Smooth muscle cell (in vitro differentiated cells): ENCODE measurements around the gene C1orf198. TPM values are rescaled to one million over a fixed set of nuclear protein-coding genes. Genes with fewer than 3 reads are reported as not detected.

Experiments
- DNase-seq: peaks from one replicate; lab custom pipeline; 2025; ENCODE audit not compliant: unreplicated experiment; lab: John Stamatoyannopoulos, UW
- H2AFZ ChIP-seq: fragments of 200-600 bp; sonication (generic); 2 replicates; pipeline ENCODE4 v1.6.0; 2016; ENCODE audit warnings: antibody characterized with exemption, low read depth, mild to moderate bottlenecking
- H3F3A ChIP-seq: fragments of 200-600 bp; sonication (generic); 2 replicates; pipeline ENCODE4 v1.6.0; 2017; ENCODE audit warnings: antibody characterized with exemption, low read depth
- H3K27ac ChIP-seq: fragments of 200-600 bp; sonication (generic); 2 replicates; pipeline ENCODE4 v1.5.1; 2016; ENCODE audit warnings: low read depth, mild to moderate bottlenecking
- H3K27me3 ChIP-seq: fragments of 200-600 bp; sonication (generic); 2 replicates; pipeline ENCODE4 v1.6.1; 2016; ENCODE audit warnings: low read depth, mild to moderate bottlenecking
- H3K36me3 ChIP-seq: fragments of 200-600 bp; sonication (generic); 2 replicates; pipeline ENCODE4 v1.5.1; 2016; ENCODE audit warnings: low read depth
- H3K4me1 ChIP-seq: fragments of 200-600 bp; sonication (generic); 2 replicates; pipeline ENCODE4 v1.5.1; 2016; ENCODE audit warnings: low read depth
- H3K4me2 ChIP-seq: fragments of 200-600 bp; sonication (generic); 2 replicates; pipeline ENCODE4 v1.6.0; 2016; ENCODE audit warnings: mild to moderate bottlenecking
- H3K4me3 ChIP-seq: fragments of 200-600 bp; sonication (generic); 2 replicates; pipeline ENCODE4 v1.5.1; 2016; ENCODE audit warnings: mild to moderate bottlenecking
- H3K79me2 ChIP-seq: fragments of 200-600 bp; sonication (generic); 2 replicates; pipeline ENCODE4 v1.6.0; 2016; ENCODE audit warnings: low read depth, mild to moderate bottlenecking
- H3K9ac ChIP-seq: fragments of 200-600 bp; sonication (generic); 2 replicates; pipeline ENCODE4 v1.6.0; 2016; ENCODE audit warnings: low read depth
- H3K9me3 ChIP-seq: fragments of 200-600 bp; sonication (generic); replicated peaks from 2 replicates; pipeline ENCODE4 v1.5.1; 2016; ENCODE audit warnings: low read depth
- H4K20me1 ChIP-seq: fragments of 200-600 bp; sonication (generic); 2 replicates; pipeline ENCODE4 v1.6.0; 2016; ENCODE audit warnings: low read depth
- WGBS: methylation state at CpG from one replicate; pipeline ENCODE4 v1.1.7; 2016; ENCODE audit warnings: low lambda C conversion rate; 5-methylcytosine and 5-hydroxymethylcytosine counted together
- polyA plus RNA-seq: library from polyadenylated mRNA; unstranded; fragments of >200 nt; fragmentation: Nextera tagmentation; extraction: Ambion mirVana; gene quantifications from 2 replicates; pipeline ENCODE4 v1.2.1, GENCODE V29; 2016
- total RNA-seq: library from RNA; depleted of rRNA; stranded (reverse); fragments of >200 nt; gene quantifications from 2 replicates; pipeline ENCODE4 v1.2.3, GENCODE V29; 2014
- TF ChIP-seq, protein P1 (sequence below): fragments of 200-600 bp; sonication (generic); IDR thresholded peaks from 2 replicates; pipeline ENCODE4 v1.5.1; 2017; ENCODE audit warnings: borderline replicate concordance, mild to moderate bottlenecking, antibody characterized with exemption; ENCODE audit not compliant: insufficient read depth, poor library complexity, severe bottlenecking

C1orf198 gene
- total and polyA plus RNA-seq, 2 experiments from 2014 or later: 67.7 to 77.5 TPM

DNA sequence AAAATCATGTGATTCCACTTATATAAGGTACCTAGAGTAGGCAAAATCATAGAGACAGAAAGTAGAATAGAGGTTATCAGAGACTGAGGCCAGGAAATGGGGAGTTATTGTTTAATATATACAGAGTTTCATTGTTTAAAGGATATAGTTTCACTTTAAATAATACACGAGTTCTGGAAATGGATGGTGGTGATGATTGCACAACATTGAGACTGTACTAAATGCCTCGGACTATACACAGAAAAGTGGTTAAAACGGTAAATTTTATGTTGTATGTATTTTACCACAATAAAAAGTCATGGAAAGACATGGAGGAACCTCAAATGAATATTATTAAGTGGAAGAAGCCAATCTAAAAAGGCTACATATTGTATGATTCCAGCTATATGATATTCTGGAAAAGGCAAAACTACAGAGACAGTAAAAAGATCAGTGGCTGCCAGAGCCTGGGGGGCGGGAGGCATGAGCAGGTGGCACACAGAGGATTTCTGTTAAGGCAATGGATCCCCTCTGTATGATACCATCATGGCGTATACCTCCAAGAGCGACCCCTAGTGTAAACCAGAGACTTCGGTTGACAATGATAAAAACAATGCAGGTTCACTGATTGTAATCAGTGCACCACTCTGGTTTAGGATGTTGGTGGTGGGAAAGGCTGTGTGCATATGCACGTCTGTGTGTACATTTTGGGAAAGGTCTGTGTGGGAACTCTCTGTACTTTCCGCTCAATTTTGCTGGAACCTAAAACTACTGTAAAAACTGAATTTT is 7.5 kb downstream of the C1orf198 start:
- H3K79me2 ChIP-seq: peaks cover 82% of the 10 kb centered on the region
- no peak overlapping the region for H3K27ac ChIP-seq
- no peak for DNase-seq
- H3K9me3 ChIP-seq: no peaks in the 10 kb centered on the region
- no peaks in the 10 kb centered on the region for H3K27me3 ChIP-seq
- no peak overlapping the region for H3K9ac ChIP-seq
- no peaks in the 10 kb centered on the region for H3K36me3 ChIP-seq
- H3K4me3 ChIP-seq: no peak overlapping the region
- H4K20me1 ChIP-seq: peaks cover 79% of the 10 kb centered on the region
- peaks cover 46% of the 10 kb centered on the region for H3K4me1 ChIP-seq
- peak overlapping the region; percentile 15 for H3K4me2 ChIP-seq
- TF ChIP-seq, protein P1, sequence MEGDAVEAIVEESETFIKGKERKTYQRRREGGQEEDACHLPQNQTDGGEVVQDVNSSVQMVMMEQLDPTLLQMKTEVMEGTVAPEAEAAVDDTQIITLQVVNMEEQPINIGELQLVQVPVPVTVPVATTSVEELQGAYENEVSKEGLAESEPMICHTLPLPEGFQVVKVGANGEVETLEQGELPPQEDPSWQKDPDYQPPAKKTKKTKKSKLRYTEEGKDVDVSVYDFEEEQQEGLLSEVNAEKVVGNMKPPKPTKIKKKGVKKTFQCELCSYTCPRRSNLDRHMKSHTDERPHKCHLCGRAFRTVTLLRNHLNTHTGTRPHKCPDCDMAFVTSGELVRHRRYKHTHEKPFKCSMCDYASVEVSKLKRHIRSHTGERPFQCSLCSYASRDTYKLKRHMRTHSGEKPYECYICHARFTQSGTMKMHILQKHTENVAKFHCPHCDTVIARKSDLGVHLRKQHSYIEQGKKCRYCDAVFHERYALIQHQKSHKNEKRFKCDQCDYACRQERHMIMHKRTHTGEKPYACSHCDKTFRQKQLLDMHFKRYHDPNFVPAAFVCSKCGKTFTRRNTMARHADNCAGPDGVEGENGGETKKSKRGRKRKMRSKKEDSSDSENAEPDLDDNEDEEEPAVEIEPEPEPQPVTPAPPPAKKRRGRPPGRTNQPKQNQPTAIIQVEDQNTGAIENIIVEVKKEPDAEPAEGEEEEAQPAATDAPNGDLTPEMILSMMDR: no peak
- peaks cover 31% of the 10 kb centered on the region for H3F3A ChIP-seq
- WGBS: 86% methylated on average over 9 of the region's 9 CpGs
- H2AFZ ChIP-seq: no peak overlapping the region

DNA sequence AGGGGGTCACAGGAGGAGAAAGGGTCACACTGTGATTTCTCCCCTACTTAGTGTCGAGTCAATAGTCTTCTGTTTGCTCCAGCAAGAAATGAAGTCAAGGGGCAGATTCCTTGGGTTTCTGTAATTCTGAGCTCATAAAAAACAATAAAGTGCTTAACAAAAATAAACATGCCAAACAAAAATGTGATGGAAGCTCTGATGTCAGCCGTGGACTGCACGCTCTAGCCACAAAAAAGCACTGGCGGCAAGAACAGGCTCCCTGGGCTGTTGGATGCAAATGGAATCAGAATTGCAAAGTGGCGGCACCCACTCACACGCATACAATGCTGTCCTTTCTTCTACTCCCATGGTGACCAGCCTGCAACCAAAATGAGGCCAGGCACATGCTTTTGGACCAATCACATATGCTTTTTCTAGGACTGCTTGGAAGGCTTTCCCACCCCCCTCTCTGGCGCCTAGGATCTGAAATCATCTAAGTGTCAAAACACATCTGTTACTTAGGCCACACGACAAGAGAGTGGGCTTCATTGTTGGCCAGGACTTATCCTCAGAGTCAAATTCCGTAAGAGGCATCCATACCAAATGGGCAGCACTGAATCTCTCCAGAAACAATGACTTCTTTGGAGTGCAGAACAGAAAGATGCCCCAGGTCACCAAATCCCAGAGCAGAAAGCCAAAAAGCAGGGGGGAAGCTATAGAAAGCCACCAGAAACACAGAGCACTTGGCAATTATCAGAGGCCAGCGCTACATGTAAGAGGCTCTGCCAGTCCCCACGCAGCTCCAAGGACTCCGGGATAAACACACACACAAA is 9.2 kb downstream of the C1orf198 start:
- no peak for DNase-seq
- TF ChIP-seq, protein P1: no peak
- H3K27ac ChIP-seq: peak overlapping the region; percentile 75
- no peak overlapping the region for H3K9ac ChIP-seq
- WGBS: 12% methylated on average over 12 of the region's 12 CpGs
- H3K4me2 ChIP-seq: peak overlapping the region; percentile 40
- peaks cover 31% of the 10 kb centered on the region for H3F3A ChIP-seq
- peaks cover 62% of the 10 kb centered on the region for H4K20me1 ChIP-seq
- H2AFZ ChIP-seq: no peak overlapping the region
- no peaks in the 10 kb centered on the region for H3K27me3 ChIP-seq
- H3K79me2 ChIP-seq: peaks cover 73% of the 10 kb centered on the region
- H3K36me3 ChIP-seq: peaks cover 7% of the 10 kb centered on the region
- H3K9me3 ChIP-seq: no peaks in the 10 kb centered on the region
- no peak overlapping the region for H3K4me3 ChIP-seq
- peaks cover 52% of the 10 kb centered on the region for H3K4me1 ChIP-seq

DNA sequence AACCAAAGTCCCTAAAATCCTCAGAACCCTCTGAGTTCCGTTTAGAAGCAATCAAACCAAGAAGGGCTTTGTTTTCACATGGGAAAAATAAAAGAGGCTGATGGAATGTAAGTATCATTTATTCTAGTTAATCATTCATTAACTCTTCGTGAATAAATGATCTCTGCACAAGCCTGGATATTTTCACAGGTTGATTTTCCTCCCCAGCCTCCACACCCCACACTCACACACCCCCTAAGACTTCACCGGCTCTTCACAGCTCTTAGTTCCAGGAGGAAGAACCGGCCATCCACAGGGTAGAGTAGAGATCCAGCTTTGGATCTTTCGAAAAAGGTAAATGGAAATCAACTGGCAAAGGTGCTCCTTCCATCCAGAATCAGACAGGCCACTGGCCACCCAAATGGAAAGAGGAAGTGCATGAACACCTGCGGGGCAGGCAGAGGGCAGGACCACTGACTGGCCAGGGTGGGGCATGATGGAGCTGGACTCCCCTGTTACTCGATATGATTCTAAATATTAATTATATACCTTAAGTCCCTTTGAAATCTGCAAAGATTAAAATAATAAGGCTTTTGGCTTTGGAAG is 10.0 kb downstream of the C1orf198 start:
- 94% methylated on average over 7 of the region's 7 CpGs for WGBS
- no peak overlapping the region for H3K4me3 ChIP-seq
- H3K4me2 ChIP-seq: peak overlapping the region; percentile 40
- no peaks in the 10 kb centered on the region for H3K27me3 ChIP-seq
- peaks cover 44% of the 10 kb centered on the region for H3K4me1 ChIP-seq
- no peaks in the 10 kb centered on the region for H3K9me3 ChIP-seq
- peaks cover 7% of the 10 kb centered on the region for H3K36me3 ChIP-seq
- DNase-seq: no peak
- H3K79me2 ChIP-seq: peaks cover 67% of the 10 kb centered on the region
- peak overlapping the region; percentile 13 for H3K9ac ChIP-seq
- no peak overlapping the region for H2AFZ ChIP-seq
- TF ChIP-seq, protein P1: no peak
- H3K27ac ChIP-seq: peak overlapping the region; percentile 75
- H3F3A ChIP-seq: peaks cover 31% of the 10 kb centered on the region
- peaks cover 55% of the 10 kb centered on the region for H4K20me1 ChIP-seq
